Body of pancreas (tissue), 4 donors: ENCODE data around the gene BDP1. TPM values are rescaled to one million over a fixed set of nuclear protein-coding genes. Genes with fewer than 3 reads are reported as not detected.
A peak's percentile ranks its signal among the peaks of the same experiment; 100 is the strongest.

Experiments
- ATAC-seq: fragments of 150-250 bp; one replicate; pipeline ENCODE4 v1.9.1; 2016
- DNase-seq, 4 donors: peaks; one replicate each; pipeline ENCODE4 v3.0.0-alpha.2; 2019
- H3K27ac ChIP-seq, 4 donors: fragments of 200-600 bp; sonication (generic); 1 replicate in 3 of 4; 2 replicates in 1 of 4; pipeline versions ENCODE4 v1.5.1 to v1.6.1; 2016 to 2019; ENCODE audit warnings: mild to moderate bottlenecking in 1 of 4, mixed read lengths in 1 of 4, moderate library complexity in 1 of 4
- H3K27me3 ChIP-seq, 2 donors: fragments of 200-600 bp; sonication (generic); one replicate each; pipeline ENCODE4 v1.6.0; 2016; ENCODE audit warnings: mild to moderate bottlenecking in 1 of 2
- H3K36me3 ChIP-seq, 2 donors: fragments of 200-600 bp; sonication (generic); replicated peaks in 1 of 2; 2 replicates each; pipeline ENCODE4 v1.5.1; 2016; ENCODE audit warnings: low read depth in 2 of 2; ENCODE audit not compliant: insufficient read depth in 1 of 2
- H3K4me1 ChIP-seq: fragments of 200-600 bp; sonication (generic); one replicate; pipeline ENCODE4 v1.6.0; 2016
- H3K4me3 ChIP-seq, 2 donors: fragments of 200-600 bp; sonication (generic); 1 replicate in 1 of 2; 2 replicates in 1 of 2; pipeline ENCODE4 v1.5.1; 2016 to 2019
- H3K9me3 ChIP-seq, 3 donors: fragments of 200-600 bp; sonication (generic); 1 replicate in 2 of 3; 2 replicates in 1 of 3; pipeline ENCODE4 v1.5.1; 2016
- CTCF ChIP-seq, 7 experiments: fragments of 450-650 bp in 4 of 7; fragments of 200-600 bp in 3 of 7; sonication (generic) in 3 of 7; IDR thresholded peaks; one replicate each; pipeline ENCODE4 v1.5.1; 2016 to 2019; ENCODE audit warnings: antibody characterized with exemption in 7 of 7
- POLR2A ChIP-seq, 3 donors: fragments of 450-650 bp; IDR thresholded peaks; one replicate each; pipeline ENCODE4 v1.6.1; 2016; ENCODE audit warnings: antibody characterized with exemption in 3 of 3, mild to moderate bottlenecking in 2 of 3
- WGBS, 2 donors: methylation state at CpG; one replicate each; pipeline ENCODE4 v1.1.5; 2017; 5-methylcytosine and 5-hydroxymethylcytosine counted together
- intact Hi-C: fragments of 100-400 bp; cut with DNase I; formaldehyde crosslinking; loops from one replicate; pipeline ENCODE4 v1.15.1; 2023
- total RNA-seq, 2 donors: library from RNA; depleted of rRNA; stranded (reverse); fragments of >200 nt; gene quantifications; one replicate each; pipeline ENCODE4 v1.1.0, GENCODE V29; 2016

BDP1 gene
- total RNA-seq, 2 donors from 2014 or later: 21.0 to 27.4 TPM

- intact Hi-C loops: no loop called here
- no peak overlapping the region for H3K27ac ChIP-seq
- DNase-seq: no peak
- no peaks in the 10 kb centered on the region for H3K9me3 ChIP-seq
- WGBS, 2 donors: 43 to 49% methylated on average over 2 of the region's 2 CpGs
- ATAC-seq: no peak
- H3K27me3 ChIP-seq: no peaks in the 10 kb centered on the region
- no peaks in the 10 kb centered on the region for H3K36me3 ChIP-seq
- no peak overlapping the region for H3K4me3 ChIP-seq
- peaks cover 30% of the 10 kb centered on the region for H3K4me1 ChIP-seq
- TF ChIP-seq CTCF (IDR thresholded peaks at IDR 0.05): no peak
These were observed 134.5 kb downstream of the BDP1 start for GRCh38 chr5:71589903-71590302.

GRCh38 chr5:71591100-71591499, 135.6 kb downstream of the BDP1 start:
- Histone ChIP-seq H3K27me3 (no peaks in the 10 kb centered on the region), H3K27ac (no peak overlapping the region), H3K4me3 (no peak overlapping the region), H3K4me1 (peaks cover 30% of the 10 kb centered on the region), H3K9me3 (no peaks in the 10 kb centered on the region), H3K36me3 (no peaks in the 10 kb centered on the region)
- TF ChIP-seq POLR2A (IDR thresholded peaks at IDR 0.05) (no peak), CTCF (IDR thresholded peaks at IDR 0.05) (no peak)
- DNase-seq (no peak), ATAC-seq (no peak)
- intact Hi-C loops: no loop called here

- Histone ChIP-seq H3K27ac (peak overlapping the region in 1 of 4 donors; percentile 39), H3K4me3 (no peak overlapping the region), H3K4me1 (peaks cover 6% of the 10 kb centered on the region), H3K27me3 (no peaks in the 10 kb centered on the region), H3K9me3 (no peaks in the 10 kb centered on the region), H3K36me3 (peaks cover 5 to 13% of the 10 kb centered on the region in 2 donors)
- peak; percentile 35 for ATAC-seq
- DNase-seq: no peak
- TF ChIP-seq POLR2A (IDR thresholded peaks at IDR 0.05): no peak
- TF ChIP-seq CTCF (IDR thresholded peaks at IDR 0.05): no peak
- WGBS, 2 donors: 70 to 80% methylated on average over 4 of the region's 4 CpGs
- intact Hi-C loops: no loop called here
These were observed 140.7 kb downstream of the BDP1 start for GRCh38 chr5:71596169-71596568.

GRCh38 chr5:71597001-71597400, 141.6 kb downstream of the BDP1 start:
- Histone ChIP-seq H3K9me3 (no peaks in the 10 kb centered on the region), H3K4me3 (no peak overlapping the region), H3K27me3 (no peaks in the 10 kb centered on the region), H3K36me3 (peaks cover 5 to 13% of the 10 kb centered on the region in 2 donors), H3K27ac (no peak overlapping the region), H3K4me1 (peaks cover 6% of the 10 kb centered on the region)
- intact Hi-C loops: no loop called here
- TF ChIP-seq POLR2A (IDR thresholded peaks at IDR 0.05): no peak
- TF ChIP-seq CTCF (IDR thresholded peaks at IDR 0.05): no peak
- no peak for DNase-seq
- WGBS, 2 donors: 94 to 100% methylated on average over 1 of the region's 1 CpG
- ATAC-seq: no peak

- peaks cover 10 to 23% of the 10 kb centered on the region in 2 donors for H3K36me3 ChIP-seq
- peak overlapping the region in 2 of 4 donors; percentile 1 to 17 for H3K27ac ChIP-seq
- no peak for ATAC-seq
- H3K27me3 ChIP-seq: no peaks in the 10 kb centered on the region
- TF ChIP-seq POLR2A (IDR thresholded peaks at IDR 0.05): no peak
- TF ChIP-seq CTCF (IDR thresholded peaks at IDR 0.05): no peak
- WGBS, 2 donors: 89 to 100% methylated on average over 1 of the region's 1 CpG
- no peaks in the 10 kb centered on the region for H3K9me3 ChIP-seq
- no peak for DNase-seq
- H3K4me3 ChIP-seq: no peak overlapping the region
- peaks cover 6% of the 10 kb centered on the region for H3K4me1 ChIP-seq
- intact Hi-C loops: no loop called here
These were observed 145.3 kb downstream of the BDP1 start for GRCh38 chr5:71600783-71601182.
